Fibroblast of skin of scalp (primary cell): ENCODE measurements around the gene PTPRT.
A peak's percentile ranks its signal among the peaks of the same experiment; 100 is the strongest.
"Not testable (repeated sequence)": the region's sequence is repeated elsewhere in the genome, so short reads cannot be mapped to it uniquely, and the experiment has no call there.

Experiments used
- DNase-seq: peaks from one replicate; pipeline ENCODE4 v3.0.0-alpha.2; 2013

The PTPRT gene

DNA sequence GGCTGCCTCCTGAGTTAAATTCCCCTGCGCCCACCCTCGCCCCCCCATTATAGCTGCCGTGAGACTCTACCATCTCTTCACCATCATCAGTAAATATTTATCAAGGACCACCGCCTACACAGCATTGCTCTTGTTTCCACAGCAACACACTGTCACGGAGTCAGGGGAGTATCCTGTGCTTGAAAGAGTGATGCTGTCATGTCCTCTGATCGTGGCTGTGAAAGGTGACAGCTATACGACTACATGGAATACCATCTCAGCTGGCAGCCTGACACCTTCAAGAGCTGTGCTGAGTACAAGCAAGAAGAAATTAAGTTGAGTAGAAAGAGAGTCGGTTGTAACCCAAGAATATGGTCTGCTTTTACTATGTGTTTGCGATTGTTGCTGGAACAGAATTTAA, 3.4 kb downstream of the PTPRT start:
- DNase-seq, result no peak

DNA sequence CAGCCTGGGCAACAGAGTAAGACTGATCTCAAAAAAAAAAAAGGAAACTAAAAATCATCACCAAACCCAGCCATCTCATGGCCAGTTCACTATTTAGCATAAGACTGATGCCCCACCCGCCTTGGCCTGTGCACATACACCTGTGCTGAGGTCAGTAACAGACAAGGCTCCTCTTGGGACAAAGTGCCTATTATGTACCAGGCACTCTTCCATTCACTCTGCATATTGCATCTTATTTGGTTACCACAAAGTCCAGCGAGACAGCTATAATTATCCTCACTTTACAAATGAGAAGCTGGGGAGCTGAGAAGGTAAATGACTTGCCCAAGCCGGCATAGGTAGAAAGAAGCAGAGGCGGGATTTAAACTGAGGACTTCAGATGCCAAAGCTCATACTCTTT, 3.8 kb downstream of the PTPRT start:
- DNase-seq, result no peak

DNA sequence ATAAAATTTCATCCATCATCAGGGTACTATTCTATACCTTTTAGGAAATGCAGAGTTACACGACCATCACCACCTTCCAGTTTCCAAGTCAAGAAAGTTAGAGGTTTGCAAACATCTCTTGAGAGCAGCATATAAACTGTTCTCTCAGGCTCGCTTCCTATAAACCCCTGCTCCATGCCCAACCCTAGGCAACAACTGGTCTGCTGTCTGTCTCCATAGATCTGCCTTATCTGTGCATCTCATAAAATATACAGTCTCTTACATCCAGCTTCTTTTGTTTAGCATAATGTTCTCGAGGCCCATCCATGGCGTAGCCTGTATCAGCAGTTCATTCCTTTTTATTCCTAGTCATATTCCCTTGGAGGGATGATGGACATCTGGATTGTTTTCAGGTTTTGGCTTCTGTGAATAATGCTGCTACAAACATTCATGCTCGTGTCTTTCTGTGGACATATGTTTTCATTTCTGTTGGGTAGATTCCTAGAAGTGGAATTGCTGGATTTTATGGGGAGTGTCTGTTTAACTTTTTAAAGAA, 6.1 kb downstream of the PTPRT start:
- no peak for DNase-seq

DNA sequence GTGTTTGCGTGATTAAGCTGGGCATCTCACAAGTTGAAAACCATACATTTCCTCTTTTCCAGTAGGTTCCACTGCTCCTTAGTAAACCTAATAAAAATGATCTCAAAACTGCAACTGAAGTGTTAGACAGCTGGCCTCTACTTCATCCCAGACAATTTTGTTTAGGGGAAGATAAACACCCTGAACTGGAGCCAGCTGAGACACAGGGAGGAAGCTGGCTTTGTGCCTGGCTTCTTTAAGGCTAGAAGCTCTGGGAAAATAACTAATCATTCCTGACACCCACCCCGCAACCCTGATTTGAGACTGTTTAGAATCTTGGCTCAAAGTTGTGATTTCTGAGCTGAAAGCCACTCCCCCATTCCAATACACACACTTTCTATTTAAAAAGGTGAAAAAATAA, 11.6 kb downstream of the PTPRT start:
- DNase-seq, result no peak

DNA sequence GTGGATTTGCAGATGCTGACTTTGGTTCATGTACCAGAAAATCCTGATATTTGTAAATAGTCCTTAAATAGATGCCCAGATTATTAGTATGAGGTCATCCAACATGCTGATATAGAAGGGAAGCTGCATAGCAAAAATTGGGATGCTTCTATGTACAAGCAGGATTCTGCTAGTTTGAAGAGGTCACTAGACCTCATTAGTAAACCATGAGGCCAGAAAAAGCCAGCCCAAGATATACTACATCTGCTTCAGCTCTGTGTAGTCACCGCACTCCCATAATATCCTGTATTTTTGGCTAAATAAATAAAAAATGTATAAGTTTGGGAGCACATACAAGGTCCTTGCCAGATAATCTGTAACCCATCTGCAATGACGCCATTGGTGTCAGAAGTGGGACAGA, 13.0 kb downstream of the PTPRT start:
- DNase-seq, result no peak

DNA sequence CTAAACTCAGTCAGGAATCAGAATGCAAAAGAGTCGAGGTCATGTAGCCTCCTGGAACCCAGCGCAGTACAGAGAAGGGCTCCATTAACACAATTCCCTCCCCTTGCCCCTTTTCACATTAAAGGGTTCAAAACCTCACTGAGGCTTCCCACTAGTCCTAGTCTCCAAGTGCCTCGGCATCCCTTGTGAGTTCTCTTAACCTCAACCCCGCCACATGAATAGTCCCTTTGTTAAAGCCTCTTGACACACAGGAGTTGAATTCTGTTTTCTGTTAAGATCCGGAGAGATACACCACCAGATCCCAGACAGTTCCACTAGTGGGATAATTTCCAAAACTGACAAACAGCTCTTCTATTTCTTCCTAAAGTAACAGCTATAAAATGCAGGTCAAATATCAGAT, 17.8 kb downstream of the PTPRT start:
- no peak for DNase-seq

DNA sequence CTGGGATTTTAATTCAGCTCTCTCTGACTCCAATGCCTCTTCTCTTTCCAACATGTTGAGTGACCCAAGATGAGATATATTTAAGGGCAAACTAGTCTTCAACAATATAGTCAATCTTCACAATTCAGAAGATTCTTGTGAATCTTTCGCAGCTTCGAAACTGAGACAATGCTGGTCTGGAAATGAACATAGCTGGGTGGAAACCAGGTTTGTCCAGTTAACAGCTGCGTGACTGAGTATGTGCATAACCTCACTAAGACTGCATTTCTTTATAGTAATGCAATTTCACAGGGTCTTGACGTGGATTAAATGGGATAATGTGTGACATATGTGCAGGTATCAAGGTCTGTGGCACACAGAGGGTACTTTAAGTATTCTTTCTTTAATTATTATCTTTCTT, 18.9 kb downstream of the PTPRT start:
- DNase-seq, result no peak

DNA sequence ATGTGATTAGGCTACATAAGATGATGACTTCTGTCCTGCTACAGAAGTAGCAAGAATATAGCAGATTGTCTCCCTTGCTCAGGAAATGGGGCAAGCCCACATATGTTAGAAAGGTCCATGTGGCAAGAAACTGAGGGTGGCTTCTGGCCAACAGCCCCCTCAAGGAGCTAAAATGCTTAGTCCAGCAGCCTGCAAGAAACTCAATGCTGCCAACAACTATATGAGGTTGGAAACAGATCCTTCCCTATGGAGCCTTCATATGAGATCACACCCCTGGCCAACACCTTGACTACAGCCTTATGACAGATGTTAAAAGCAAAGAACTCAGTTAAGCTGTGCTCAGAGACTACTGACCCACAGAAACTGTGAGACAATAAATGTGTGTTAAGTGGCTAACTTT, 22.1 kb downstream of the PTPRT start:
- DNase-seq, result no peak

DNA sequence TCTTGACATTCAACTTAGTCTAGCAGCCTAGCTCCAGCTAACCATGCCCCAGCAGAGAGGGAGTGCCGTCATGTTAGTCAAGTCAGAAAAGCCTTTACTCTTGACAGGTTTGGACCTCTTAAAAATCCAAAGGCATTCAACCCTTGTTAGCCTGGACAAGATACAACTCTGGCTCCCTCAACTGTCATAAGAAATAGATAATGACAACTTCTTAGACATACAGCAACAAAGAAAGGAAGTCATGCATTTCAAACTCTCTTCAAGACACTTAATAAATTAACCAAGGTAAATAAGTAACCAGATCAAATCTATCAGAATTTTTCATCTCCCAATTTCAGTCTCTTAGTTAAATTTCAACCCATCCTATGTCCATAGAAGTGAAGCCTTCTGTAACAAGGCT, 22.7 kb downstream of the PTPRT start:
- DNase-seq, result no peak

DNA sequence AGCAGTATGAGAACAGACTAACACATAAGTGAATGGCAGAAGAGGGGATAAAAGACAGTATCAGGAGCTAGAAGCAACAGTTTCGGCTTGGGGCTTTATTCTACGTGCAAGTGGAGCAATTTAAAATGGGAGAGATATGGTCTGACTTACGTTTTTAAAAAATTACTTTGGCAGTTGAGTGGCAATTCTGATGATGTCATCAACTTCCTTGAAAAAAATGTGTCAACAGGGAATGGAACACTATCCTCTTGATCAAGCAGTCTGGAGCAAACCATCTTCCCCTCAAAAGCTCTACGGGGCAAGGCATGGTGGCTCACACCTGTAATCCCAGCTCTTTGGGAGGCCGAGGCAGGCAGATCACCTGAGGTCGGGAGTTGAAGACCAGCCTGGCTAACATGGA, 24.1 kb downstream of the PTPRT start:
- no peak for DNase-seq

DNA sequence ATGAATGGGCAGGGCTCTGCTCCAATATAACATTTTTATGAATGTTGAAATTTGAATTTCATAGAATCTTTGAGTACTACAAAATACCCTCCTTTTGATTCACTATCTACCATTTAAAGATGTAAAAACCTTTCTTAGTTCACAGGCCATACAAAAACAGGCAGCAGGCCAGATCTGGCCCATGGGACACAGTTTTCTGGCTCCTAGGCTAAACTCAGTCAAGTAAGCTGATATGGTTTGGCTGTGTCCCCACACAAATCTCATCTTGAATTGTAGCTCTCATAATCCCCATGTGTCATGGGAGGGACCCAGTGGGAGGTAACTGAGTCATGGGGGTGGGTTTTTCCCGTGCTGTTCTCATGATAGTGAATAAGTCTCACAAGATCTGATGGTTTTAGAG, 25.0 kb downstream of the PTPRT start:
- not testable (repeated sequence) for DNase-seq

DNA sequence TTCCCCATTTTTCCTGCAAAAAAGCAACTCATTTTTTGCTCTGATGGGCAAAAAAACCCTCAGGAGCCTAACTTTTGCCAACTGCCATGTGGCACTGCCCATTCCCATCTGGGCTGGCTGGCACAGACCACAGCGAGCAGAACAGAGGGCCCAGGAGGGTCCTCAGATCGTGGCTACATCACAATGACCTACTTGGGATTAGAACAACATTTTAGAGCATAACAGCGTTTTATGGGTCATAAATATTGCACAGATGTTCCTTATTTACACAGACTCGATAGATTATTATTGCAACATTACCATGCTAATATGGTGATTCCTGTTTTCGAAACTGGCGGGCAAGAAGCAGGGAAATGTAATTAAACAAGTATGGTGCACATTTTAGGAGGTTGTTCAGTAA, 28.0 kb downstream of the PTPRT start:
- DNase-seq, result no peak

DNA sequence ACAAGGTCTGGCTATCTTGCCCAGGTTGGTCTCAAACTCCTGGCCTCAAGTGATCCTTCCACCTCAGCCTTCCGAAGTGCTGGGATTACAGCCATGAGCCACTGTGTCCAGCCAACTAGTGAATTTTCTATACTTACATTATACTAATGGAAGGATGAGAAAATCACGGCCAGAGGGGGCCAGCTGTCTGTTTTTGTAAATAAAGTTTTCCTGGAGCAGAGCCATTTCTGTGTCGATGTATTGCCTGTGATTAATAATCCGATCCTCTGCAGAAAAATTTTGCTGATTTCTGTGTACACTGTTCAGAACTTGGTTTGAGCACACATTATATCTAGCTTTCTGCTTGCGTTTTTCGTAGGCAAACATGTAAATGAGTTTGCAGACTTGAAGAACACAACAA, 28.8 kb downstream of the PTPRT start:
- DNase-seq, result no peak

DNA sequence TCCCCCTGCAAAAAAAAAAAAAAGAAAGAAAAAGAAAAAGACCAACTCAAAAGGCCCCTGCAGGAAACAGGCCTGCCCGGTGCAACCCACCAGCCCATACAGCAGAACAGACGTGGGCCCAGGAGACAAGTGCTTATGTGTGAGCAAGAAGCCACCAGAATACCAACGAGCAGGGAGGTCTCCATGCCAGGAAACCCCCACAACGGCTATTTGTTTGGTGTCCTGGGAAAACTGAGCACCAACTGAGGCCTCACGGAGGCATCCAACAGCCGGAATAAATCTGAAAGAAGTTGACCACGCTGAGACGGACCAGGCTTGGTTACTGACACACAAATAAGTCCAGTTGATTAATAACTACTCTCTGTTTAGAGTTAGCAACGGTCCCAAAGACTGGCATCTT, 29.7 kb downstream of the PTPRT start:
- no peak for DNase-seq

DNA sequence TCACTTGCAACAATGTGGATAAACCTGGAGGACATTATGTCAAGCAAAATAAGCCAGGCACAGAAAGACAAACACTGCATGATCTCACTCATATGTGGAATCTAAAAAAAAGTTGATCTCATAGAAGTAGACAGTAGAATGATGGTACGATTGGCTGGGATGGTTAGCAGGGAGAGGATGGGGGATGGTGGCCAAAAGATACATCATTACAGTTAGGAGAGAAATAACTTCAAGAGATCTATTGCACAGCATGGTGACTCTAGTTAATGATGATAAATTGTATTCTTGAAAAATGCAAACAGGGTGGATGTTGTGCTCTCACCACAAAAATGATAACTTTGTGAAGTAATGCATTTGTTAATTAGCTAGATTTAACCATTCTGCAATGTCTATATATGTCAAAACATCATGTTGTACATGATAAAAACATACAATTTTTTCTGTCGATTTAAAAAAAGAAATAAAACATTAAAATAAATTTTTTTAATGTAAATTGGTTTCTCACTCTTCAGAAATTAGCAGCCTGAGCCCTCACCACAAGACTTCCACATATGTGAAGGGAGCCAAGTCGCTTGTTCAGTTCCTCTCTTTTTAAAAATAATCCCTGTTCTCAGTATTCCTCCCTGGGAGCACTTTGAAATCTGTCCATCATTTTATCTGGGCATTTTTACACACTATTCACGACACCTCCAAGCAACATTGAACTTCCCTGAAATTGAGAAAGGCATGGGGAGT, 34.2 kb downstream of the PTPRT start:
- DNase-seq, result no peak

DNA sequence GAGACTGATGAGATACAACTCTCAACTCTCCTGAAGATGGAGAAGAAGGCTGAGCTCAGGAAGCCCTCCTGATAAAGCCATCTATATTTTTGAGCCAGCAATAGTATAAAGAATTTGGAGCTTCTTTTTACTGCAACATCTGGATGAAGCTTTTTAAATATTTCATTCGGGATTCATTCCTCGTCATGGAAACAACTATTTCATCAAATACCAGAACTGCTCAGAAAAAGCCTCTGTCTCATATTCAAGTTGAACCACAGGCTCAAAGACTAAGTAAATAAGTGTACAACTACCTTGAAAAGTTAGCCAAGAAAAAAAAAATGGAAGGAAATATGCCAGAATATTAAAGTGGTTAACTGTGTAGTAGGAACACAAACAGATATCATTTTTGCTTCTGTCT, 37.8 kb downstream of the PTPRT start:
- DNase-seq, result no peak

DNA sequence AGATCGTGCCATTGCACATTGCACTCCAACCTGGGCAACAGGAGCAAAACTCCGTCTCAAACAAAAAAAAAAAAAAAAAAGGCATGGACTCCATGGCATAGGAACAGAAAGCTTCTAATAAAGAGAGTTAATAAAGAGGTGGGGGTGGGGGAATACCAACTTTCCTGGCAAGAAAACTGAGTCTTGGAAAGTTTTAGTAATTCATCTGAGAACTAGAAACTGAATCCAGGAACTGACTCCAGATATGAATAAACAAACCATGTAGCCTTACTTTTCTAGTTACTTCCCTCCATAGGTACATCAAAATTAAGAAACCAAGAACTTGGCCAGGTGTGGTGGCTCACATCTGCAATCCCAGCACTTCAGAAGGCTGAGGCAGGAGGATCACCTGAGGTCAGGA, 38.5 kb downstream of the PTPRT start:
- DNase-seq, result no peak

DNA sequence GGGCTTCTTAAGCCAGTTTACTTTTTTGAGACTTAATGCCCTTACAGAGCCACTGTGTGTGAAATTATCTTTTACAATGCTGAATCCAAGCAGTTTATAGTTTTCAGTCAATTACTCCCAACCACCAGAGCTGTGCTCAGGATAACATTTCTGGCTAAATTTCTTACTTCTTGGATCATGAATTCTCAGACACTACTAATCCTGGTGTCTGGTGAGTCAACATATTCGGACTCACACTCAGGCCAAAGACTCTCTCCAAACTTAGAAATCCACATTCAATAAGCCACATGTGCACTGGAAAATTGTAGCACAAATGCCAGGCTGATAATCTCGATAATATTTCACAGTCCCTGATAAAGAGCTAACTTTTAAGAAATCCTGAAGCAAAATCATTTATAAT, 49.0 kb downstream of the PTPRT start:
- DNase-seq, result peak; percentile 21

DNA sequence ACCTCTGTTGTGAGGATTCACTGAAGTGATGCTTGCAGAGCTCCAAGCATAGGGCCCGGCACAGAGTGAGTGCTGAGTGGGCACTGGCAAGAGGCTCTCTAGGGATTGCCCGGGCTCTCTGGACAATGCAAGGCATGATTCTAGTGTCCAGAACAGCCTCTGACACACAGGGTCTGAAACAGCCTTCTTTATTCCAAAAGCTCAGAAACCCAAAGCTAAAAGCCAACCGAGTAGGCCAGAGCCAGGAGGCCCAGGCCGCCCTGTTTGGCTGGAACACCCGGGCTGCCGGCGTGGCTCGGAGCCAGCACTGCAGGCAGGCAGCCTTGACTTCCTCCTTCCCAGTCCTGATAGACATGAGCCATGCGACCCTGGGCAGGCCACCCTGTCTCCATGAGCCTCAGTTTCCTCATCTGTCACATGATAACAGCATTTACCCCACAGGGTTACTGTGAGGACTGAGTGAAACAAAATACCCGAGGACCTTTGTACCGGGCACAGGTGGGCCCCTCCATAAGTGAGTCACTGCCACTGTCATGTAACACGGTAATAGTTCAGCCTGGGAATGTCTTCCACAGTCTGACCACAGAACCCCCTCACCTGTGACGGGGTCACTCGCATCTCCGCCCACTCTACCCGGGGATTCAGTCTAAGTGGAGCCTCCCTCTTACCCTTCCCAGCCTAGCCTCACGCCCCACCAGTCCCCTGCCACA, 51.5 kb downstream of the PTPRT start:
- no peak for DNase-seq

DNA sequence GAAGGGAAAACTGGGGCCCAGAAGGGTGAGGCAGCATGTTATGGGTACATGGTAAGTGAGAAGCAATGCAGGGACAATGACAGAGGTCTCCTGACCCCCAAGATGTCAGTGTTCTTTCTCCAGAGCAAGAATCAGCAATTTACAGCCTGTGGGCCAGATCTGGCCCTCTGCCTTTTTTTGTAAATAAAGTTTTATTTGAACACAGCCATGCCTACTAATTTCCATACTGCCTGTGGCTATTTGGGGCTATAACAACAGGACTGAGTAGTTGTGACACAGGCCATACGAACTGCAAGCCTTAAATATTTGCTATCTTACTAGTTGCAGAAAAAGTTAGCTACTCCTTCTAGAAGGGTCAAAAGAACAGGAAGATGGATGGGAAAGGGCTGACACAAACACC, 52.5 kb downstream of the PTPRT start:
- DNase-seq, result no peak

DNA sequence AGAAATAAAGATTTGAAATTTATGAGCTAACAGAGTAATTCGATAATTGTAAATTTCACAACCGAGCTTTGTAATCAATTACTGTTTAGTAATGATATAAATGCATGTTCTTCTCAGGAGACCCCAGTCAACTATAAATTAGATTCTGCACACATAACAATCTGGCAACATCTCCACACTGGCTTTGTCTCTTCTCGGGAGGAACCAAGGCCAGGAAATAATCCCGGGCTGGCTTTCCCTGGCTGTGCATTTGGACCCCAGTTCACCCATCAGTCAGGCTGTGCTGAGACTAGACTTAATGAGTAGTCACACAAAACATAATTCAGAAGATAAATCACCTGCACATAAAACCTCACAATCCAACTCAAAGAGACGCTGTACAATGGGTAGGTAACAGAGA, 65.5 kb downstream of the PTPRT start:
- DNase-seq, result no peak

DNA sequence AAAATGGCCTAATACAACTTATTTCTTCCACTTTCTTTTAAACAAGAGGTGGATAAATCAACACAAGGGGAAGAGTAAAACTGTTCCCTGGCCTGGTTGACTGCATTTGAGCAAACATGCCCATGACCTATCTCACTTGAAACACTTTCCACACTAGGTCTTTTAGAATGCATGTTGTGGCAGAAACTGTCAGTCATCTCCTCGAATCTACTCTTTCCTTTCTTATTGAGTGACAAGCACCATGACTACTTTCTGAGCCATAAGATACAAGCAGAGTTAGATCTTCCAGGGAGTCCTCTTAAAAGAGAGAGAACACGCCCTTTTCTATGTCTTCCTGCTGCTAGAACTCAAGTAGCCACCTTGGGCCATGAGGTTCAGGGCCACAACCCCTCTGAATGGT, 66.5 kb downstream of the PTPRT start:
- no peak for DNase-seq

DNA sequence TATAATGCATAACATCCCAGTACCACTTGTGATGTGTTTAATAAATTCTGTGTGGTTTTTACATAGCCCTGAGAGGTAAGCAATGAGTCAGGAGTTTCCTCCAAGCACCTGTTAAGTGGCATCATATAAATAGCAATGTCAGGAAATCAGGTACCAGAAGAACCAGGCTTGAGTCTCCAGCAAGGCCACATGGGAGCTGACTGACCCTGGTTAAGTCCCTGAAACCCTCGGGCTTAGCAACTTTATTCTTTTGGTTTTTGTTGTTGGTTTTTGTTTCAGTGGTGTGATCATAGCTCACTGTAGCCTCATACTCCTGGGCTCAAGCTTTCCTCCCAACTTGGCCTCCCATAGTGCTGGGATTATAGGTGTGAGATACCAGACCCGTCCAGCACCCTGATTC, 70.0 kb downstream of the PTPRT start:
- no peak for DNase-seq

DNA sequence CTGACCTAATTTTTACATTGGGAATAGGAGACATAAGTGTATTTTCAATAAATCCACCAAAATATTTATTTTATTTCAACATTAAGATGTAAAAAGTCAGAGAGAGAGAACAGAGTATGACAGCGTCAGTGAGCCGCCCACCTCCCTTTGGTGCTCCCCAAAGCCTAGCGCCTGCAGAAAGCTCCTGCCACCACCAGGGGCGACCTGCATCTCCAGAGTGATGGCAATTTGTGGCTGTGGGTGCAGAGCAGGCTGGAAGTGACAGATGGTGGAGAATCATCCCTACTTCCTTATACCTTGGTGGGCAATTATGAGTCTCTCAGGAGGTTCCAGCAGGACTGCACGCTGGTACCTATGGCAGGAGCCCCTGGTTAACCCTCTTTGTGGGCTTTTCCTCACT, 87.3 kb downstream of the PTPRT start:
- DNase-seq, result no peak

DNA sequence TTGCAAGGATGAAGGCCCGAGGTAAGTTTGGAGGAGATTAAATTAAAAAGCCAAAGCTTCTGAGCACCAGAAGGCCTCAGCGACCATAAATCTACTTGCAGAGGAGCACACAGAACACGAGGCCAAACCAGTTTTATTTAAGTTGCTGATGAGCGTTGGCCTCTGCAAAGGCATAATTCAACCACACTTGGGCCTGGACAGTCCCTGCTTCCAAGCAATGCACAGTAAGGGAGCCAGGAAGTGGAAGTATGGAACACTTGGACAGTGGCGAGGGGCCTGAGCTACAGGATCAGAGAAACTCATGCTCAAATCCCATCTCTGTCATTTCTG, 92.8 kb downstream of the PTPRT start:
- DNase-seq, result no peak
